ENCODE data around the gene FOXO3.

FOXO3 gene

GRCh38 chr6:108730635-108731515 lies 170.2 kb downstream of the FOXO3 start:
- no peaks in the 10 kb centered on the region for H3K36me3 Mint-ChIP-seq (ENCODE audit: low read depth)
- H3K4me3 Mint-ChIP-seq, result no peak overlapping the region
- no peaks in the 10 kb centered on the region for H3K9me3 Mint-ChIP-seq
- DNase-seq, result no peak
- H3K4me1 Mint-ChIP-seq, result no peaks in the 10 kb centered on the region
- ATAC-seq, result no peak
- no peaks in the 10 kb centered on the region for H3K27me3 Mint-ChIP-seq
- no peak overlapping the region for H3K27ac Mint-ChIP-seq

- Mint-ChIP-seq H3K4me3 (no peak overlapping the region), H3K27ac (no peak overlapping the region), H3K9me3 (no peaks in the 10 kb centered on the region), H3K27me3 (no peaks in the 10 kb centered on the region), H3K36me3 (ENCODE audit: low read depth) (no peaks in the 10 kb centered on the region), H3K4me1 (no peaks in the 10 kb centered on the region)
- ATAC-seq, result no peak
- no peak for DNase-seq
Measured at GRCh38 chr6:108732091-108732870, 171.6 kb downstream of the FOXO3 start.

- no peak for DNase-seq
- ATAC-seq, result no peak
- H3K27me3 Mint-ChIP-seq, result no peaks in the 10 kb centered on the region
- peaks cover under 1% of the 10 kb centered on the region for H3K4me1 Mint-ChIP-seq
- H3K9me3 Mint-ChIP-seq, result no peaks in the 10 kb centered on the region
- no peak overlapping the region for H3K4me3 Mint-ChIP-seq
- no peak overlapping the region for H3K27ac Mint-ChIP-seq
- no peaks in the 10 kb centered on the region for H3K36me3 Mint-ChIP-seq (ENCODE audit: low read depth)
Measured at GRCh38 chr6:108733051-108733450, 172.3 kb downstream of the FOXO3 start.

- no peak overlapping the region for H3K4me3 Mint-ChIP-seq
- no peak for ATAC-seq
- H3K36me3 Mint-ChIP-seq (ENCODE audit: low read depth), result no peaks in the 10 kb centered on the region
- no peak for DNase-seq
- no peaks in the 10 kb centered on the region for H3K9me3 Mint-ChIP-seq
- no peak overlapping the region for H3K27ac Mint-ChIP-seq
- no peaks in the 10 kb centered on the region for H3K27me3 Mint-ChIP-seq
- H3K4me1 Mint-ChIP-seq, result peaks cover 2% of the 10 kb centered on the region
Measured at GRCh38 chr6:108733706-108734265, 173.1 kb downstream of the FOXO3 start.
